CMK (cell line): Measurements from ENCODE around the gene NKAIN1.

Source experiments
- DNase-seq: peaks from one replicate; pipeline ENCODE4 v3.0.0-alpha.2; 2010; ENCODE audit warnings: low read depth

NKAIN1 gene

GRCh38 chr1:31234123-31234708 lies 5.5 kb downstream of the NKAIN1 start:
- DNase-seq = no peak

- DNase-seq = no peak
Measured at GRCh38 chr1:31232689-31233088, 7.0 kb downstream of the NKAIN1 start.

- DNase-seq = no peak
Measured at GRCh38 chr1:31231802-31232201, 7.9 kb downstream of the NKAIN1 start.

- no peak for DNase-seq
Measured at GRCh38 chr1:31230378-31230777, 9.3 kb downstream of the NKAIN1 start.

- no peak for DNase-seq
Measured at GRCh38 chr1:31228986-31229385, 10.7 kb downstream of the NKAIN1 start.

GRCh38 chr1:31227891-31228568 lies 11.7 kb downstream of the NKAIN1 start:
- DNase-seq = no peak

- no peak for DNase-seq
Measured at GRCh38 chr1:31224068-31224467, 15.6 kb downstream of the NKAIN1 start.

- DNase-seq = peak; percentile 42
Measured at GRCh38 chr1:31222176-31222575, 17.5 kb downstream of the NKAIN1 start.

- DNase-seq = no peak
Measured at GRCh38 chr1:31221072-31221471, 18.6 kb downstream of the NKAIN1 start.

- DNase-seq = no peak
Measured at GRCh38 chr1:31219489-31219888, 20.2 kb downstream of the NKAIN1 start.

GRCh38 chr1:31218705-31219104 lies 21.0 kb downstream of the NKAIN1 start:
- DNase-seq = no peak

GRCh38 chr1:31216016-31216415 lies 23.7 kb downstream of the NKAIN1 start:
- DNase-seq = no peak

- DNase-seq = no peak
Measured at GRCh38 chr1:31215065-31215570, 24.6 kb downstream of the NKAIN1 start.

GRCh38 chr1:31214316-31215064 lies 25.2 kb downstream of the NKAIN1 start:
- DNase-seq = no peak

GRCh38 chr1:31208361-31208945 lies 31.2 kb downstream of the NKAIN1 start:
- no peak for DNase-seq

GRCh38 chr1:31207569-31207968 lies 32.1 kb downstream of the NKAIN1 start:
- DNase-seq = no peak

- DNase-seq = no peak
Measured at GRCh38 chr1:31207046-31207445, 32.6 kb downstream of the NKAIN1 start.

GRCh38 chr1:31203215-31203614 lies 36.5 kb downstream of the NKAIN1 start:
- DNase-seq = no peak

- DNase-seq = no peak
Measured at GRCh38 chr1:31201931-31202360, 37.7 kb downstream of the NKAIN1 start.

GRCh38 chr1:31199949-31200348 lies 39.7 kb downstream of the NKAIN1 start:
- no peak for DNase-seq

- DNase-seq = no peak
Measured at GRCh38 chr1:31199236-31199790, 40.4 kb downstream of the NKAIN1 start.

- DNase-seq = no peak
Measured at GRCh38 chr1:31198600-31198999, 41.1 kb downstream of the NKAIN1 start.
